NT2/D1 (cell line): ENCODE results near the gene CRX.

ENCODE experiments used
- SUZ12 ChIP-seq: IDR thresholded peaks from 2 replicates; pipeline ENCODE4 v1.6.1; 2011; ENCODE audit not compliant: insufficient read length, insufficient read depth; ENCODE audit errors: extremely low read depth
- YY1 ChIP-seq: IDR thresholded peaks from 2 replicates; pipeline ENCODE4 v1.6.1; 2011; ENCODE audit not compliant: insufficient read length, insufficient read depth
- ZNF274 ChIP-seq: IDR thresholded peaks from 2 replicates; pipeline ENCODE4 v1.6.1; 2011; ENCODE audit warnings: mild to moderate bottlenecking, low read depth, low read length

- TF ChIP-seq ZNF274: no peak
- TF ChIP-seq YY1: no peak
- TF ChIP-seq SUZ12: no peak
Measured at GRCh38 chr19:47890865-47891621, 69.3 kb downstream of the CRX start.
